Activated T-helper 9 cell treated with anti-CD3 and anti-CD28 coated beads, Interleukin-2, amount 50 U/mL, for 16 hours (primary cell): ENCODE results near the gene P2RY6.
"Not testable (repeated sequence)": the region's sequence is repeated elsewhere in the genome, so short reads cannot be mapped to it uniquely, and the experiment has no call there.

Experiments used
- DNase-seq: peaks from one replicate; pipeline ENCODE4 v3.0.0-alpha.2; 2020; ENCODE audit warnings: low read depth

The P2RY6 gene

GRCh38 chr11:73271936-73272679, at the start of gene P2RY6:
P2RY6 (plus strand) TSS chr11:73272338; CDS start chr11:73296519, 24,181 bp downstream.
- no peak for DNase-seq

DNA sequence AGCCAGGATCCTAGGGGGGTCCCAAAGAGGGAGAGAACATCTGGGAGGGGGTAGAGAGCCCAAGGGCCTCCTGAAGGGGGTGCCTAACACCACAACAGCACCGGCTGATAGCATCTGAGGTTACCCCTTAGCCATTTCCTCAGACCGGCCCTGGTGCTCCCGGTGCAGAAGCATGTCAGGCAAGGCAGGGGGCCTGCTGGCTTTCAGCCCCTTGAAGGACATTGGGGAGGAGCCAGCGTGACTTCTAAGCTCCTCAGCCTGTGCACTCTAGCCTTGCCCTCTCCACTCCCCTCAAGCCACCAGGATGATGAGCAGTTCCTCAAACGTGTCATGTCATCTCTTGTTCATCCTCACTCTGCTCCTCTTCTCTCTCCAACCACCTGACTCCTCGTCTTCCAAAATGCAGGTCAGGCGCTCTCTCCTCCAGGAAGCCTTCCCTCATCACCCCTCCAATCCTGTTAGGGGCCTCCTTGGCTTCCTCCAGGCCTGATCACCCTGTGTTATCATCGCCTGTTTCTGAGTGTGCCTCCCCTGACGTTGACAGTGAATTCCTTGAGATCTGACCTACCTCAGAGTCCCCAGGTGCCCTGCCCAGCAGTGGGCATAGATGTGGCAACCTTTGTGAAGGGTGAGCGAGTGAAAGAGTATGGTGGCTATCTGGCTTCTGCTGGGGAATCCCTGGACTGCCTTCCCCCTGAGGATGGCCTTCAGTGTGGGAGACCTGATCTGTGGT, 48.0 kb upstream of the P2RY6 start:
- no peak for DNase-seq

DNA sequence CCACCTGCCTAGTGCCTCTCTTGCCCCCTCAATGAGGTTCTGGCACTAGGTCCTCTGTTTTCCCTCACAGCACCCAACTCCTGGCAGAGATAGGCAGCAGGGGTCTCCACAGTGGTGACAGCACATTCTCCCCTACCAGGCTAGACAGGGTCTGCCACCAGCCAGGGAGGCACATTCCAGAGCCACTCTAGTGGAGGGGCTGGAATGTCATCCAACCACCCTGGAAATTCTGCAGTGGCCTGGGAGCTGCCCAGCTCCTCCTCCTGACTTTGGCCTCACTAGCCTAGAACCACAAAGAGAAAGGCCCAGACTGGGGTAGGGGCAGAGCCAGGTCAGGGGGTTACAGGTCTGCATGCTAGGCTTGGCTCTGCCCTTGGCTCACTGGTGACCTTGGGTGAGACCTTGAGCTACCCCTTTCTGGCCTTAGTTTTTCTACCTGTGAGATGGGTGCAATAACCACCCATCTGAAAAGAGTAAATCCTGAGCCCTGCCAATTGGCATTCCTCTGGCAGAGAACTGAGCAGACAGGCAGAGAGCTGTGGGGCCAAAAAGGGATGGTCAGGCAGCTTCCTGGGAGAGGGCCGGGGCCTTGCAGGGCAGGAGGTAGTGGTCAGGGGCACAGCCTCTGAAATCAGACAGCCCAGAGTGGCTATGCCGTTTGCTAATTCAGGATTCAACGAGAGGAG, 47.0 kb upstream of the P2RY6 start:
- no peak for DNase-seq

DNA sequence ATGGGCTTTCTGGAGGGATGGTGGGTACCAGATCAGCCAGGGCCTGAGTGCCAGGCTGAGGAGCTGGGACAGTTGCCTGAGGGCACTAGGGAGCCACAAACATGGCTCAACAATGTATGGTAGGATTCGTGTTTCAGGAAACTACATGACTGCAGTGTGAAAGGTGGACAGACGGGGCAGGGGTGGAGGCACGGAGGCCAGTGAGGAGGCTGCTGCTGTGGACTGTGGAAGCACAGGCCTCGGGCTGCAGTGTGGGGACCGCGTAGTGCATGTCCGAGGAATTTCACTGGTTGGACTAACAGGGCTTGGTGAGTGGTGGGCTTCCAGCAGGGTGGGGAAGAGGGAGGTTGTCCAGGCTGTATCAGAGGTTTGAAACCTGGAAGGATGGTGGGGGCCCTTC, 46.3 kb upstream of the P2RY6 start:
- no peak for DNase-seq

DNA sequence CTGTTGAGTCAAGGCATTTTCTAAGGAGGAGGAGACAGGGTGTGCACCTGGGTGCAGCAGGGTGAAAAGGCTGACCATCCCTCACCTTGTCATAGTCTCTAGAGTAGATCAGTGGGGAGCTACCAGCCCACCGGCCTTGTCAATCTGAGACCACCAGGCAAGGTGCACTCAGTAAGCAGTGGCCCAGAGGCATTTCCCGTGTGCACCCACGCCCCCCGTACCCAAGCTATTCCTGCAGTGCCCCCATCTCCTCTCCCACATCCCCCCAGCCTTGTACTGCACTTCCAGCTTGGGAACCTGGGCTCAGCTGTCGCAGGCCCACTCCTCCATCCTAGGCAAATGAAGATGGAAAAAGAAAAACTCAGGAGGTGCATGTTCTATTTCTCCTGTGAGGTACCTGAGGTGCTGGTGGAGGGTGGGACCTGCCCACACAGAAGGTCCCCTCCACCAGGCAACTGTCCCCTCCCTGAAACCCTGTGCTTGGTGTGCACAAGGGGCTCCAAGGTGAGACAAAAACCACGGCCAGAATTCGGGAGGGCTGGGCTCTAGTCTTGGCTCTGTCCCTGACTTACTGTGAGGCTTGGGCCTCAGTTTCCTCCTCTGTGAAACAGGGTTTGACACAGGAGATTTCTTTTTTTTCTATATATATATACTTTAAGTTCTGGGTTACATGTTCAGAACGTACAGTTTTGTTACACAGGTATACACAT, 45.7 kb upstream of the P2RY6 start:
- no peak for DNase-seq

- no peak for DNase-seq
Measured at GRCh38 chr11:73227571-73228211, 44.4 kb upstream of the P2RY6 start.

DNA sequence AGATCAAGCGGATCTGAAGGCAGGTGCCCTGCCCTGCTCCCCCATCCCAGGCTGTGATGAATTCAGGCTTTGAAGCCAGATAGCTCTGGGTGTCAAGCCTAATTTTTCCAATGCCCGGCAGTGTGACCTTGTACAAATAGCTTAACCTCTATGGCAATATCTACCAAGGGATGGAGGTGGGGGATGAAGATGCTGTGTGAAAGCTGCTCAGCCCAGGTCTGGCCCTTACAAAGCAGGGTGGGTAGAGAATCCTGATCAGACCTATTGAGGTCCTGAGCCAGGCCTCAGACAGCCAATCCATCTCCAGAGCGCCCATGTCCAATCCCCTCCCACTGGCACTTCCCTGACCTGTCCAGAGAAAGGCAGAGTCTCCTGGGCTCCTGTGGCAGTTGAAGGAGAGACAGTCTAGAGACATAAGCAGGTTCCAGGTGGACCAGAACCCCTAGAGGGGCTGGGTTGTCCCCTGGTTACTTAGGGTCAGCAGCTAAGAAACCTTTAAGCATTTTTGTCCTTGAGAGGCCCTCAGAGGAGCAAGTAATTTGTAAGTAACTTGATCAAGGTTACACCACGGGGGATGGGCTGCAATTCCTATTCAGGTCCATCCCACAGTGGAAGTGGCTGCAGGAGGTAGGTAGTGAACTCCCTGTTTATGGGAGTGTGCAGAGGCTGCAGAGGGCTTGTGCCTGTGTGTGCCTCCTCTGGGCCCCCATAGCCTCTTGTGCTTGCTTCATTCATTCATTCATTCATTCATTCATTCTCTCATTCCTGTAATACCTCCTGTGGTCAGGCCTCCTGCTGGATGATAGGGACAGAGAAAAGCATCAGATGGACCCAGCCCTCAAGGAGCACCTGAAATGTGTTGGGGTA, 43.6 kb upstream of the P2RY6 start:
- no peak for DNase-seq

GRCh38 chr11:73229321-73229895, 42.7 kb upstream of the P2RY6 start:
- DNase-seq: no peak

- no peak for DNase-seq
Measured at GRCh38 chr11:73229896-73230875, 42.0 kb upstream of the P2RY6 start.

DNA sequence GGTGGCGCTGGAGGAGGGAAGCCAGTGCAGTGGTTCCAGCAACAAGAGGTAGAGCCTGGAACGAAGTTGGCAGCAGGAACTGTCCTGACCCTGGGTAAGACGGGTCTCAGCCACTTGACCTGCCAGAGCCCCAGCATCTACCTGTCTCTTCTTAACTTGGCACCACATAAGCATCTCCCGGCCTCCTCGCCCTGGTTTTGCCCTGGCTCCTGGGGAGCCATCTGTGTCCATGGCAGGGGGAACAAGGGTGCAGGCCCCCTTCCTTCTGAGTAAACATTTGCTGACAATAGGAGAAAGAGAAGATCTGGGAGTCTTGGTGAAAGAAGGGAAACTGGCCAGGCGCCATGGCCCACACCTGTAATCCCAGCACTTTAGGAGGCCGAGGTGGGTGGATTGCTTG, 41.2 kb upstream of the P2RY6 start:
- no peak for DNase-seq

GRCh38 chr11:73232487-73232886, 39.7 kb upstream of the P2RY6 start:
- DNase-seq: not testable (repeated sequence)

DNA sequence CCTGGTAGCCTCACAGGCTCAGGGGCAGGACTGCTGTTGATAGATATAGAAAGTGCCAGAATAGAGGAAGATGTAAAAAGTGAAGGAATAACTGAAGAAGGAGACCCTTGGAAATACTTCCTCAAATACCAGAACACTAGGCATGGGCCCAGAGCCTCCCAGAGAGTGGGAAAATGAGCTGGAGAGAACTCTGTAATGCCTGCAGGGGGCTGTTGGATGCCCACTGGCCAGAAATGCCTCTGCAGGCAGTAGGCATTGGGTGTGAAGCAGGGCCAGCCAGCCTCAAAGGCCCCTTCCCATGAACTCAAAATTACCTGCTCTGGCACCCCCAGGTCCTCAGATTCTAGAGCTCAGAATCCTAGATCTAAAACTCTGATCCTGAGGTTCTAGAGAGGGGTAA, 38.9 kb upstream of the P2RY6 start:
- DNase-seq: no peak

DNA sequence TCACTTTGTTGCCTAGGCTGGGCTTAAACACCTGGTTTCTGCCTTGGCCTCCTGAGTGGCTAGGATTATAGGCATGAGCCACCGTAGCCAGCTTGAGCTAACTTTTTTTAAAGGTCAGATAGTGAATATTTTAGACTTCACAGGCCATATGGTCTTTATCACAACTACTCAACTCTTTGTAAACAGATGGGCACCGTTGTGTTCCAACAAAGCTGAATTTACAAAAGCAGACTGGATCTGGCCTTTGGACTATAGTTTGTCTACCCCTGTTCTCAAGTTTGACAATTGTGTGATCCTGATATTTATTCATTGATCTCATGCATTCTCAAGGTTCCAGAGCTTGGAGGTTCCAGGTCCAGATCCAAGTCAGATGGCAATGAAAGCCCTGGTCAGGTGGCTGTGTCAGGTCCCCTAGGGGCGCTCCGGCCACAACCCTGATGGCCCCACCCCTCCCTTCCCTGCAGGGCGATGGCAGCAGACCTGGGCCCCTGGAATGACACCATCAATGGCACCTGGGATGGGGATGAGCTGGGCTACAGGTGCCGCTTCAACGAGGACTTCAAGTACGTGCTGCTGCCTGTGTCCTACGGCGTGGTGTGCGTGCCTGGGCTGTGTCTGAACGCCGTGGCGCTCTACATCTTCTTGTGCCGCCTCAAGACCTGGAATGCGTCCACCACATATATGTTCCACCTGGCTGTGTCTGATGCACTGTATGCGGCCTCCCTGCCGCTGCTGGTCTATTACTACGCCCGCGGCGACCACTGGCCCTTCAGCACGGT, 38.3 kb upstream of the P2RY6 start:
- no peak for DNase-seq

DNA sequence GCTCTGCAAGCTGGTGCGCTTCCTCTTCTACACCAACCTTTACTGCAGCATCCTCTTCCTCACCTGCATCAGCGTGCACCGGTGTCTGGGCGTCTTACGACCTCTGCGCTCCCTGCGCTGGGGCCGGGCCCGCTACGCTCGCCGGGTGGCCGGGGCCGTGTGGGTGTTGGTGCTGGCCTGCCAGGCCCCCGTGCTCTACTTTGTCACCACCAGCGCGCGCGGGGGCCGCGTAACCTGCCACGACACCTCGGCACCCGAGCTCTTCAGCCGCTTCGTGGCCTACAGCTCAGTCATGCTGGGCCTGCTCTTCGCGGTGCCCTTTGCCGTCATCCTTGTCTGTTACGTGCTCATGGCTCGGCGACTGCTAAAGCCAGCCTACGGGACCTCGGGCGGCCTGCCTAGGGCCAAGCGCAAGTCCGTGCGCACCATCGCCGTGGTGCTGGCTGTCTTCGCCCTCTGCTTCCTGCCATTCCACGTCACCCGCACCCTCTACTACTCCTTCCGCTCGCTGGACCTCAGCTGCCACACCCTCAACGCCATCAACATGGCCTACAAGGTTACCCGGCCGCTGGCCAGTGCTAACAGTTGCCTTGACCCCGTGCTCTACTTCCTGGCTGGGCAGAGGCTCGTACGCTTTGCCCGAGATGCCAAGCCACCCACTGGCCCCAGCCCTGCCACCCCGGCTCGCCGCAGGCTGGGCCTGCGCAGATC, 37.5 kb upstream of the P2RY6 start:
- DNase-seq: no peak

- DNase-seq: no peak
Measured at GRCh38 chr11:73235236-73235786, 36.8 kb upstream of the P2RY6 start.

DNA sequence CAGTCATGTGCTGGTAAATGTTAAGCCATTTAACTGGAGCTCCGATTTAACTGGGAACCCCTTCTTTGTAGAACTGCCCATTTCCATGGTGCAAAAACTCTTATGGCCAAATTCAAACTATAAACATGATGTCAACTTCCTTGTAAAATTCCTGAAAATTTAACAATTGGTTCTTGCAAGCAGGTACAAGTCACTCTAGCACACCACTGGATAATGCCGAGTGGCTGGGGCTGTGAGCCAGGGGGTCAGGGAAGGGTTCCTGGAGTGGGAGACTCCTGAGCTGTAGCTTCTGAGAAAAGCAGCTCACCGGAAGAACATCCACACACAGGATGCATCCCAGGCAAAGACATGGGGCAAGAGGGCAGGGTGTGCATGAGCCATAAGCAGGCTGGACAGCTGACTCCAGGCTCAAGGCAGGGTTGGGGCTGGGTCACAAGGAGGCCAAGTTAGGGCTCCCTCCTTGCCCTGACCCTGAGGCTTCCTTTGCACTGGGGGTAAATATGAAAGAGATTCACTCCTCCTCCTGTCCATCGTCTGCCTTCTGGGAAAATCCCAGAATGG, 35.9 kb upstream of the P2RY6 start:
- no peak for DNase-seq

GRCh38 chr11:73236854-73237253, 35.3 kb upstream of the P2RY6 start:
- no peak for DNase-seq
